GM12892 (cell line): ENCODE measurements around the gene NOMO2.
"Not testable (repeated sequence)": the region's sequence is repeated elsewhere in the genome, so short reads cannot be mapped to it uniquely, and the experiment has no call there.

Experiments used
- POLR2A ChIP-seq: IDR thresholded peaks from 2 replicates; pipeline ENCODE4 v1.6.1; 2011; ENCODE audit warnings: low read depth, low read length, control low read depth
- POLR2AphosphoS5 ChIP-seq: IDR thresholded peaks from 2 replicates; pipeline ENCODE4 v1.6.1; 2011; ENCODE audit warnings: low read depth, low read length, control low read depth

GRCh38 chr16:18561727-18562314 lies at the start of gene NOMO2:
- not testable (repeated sequence) for TF ChIP-seq POLR2A, POLR2AphosphoS5
